WTC11 (cell line): ENCODE measurements around the gene EVI5L. TPM values are rescaled to one million over a fixed set of nuclear protein-coding genes. Genes with fewer than 3 reads are reported as not detected.

Source experiments
- ATAC-seq: fragments of 200-7000 bp; cut with Tn5 transposase; 2 replicates; pipeline ENCODE4 v1.10.0; 2021; ENCODE audit warnings: mild to moderate bottlenecking, moderate library complexity
- CTCF ChIA-PET: fragments of 300-600 bp; sonication (Branson Sonifier 250); formaldehyde crosslinking; loops from one replicate; lab custom pipeline; 2021; ENCODE audit warnings: antibody characterized with exemption; lab: Charles Lee
- POLR2A ChIA-PET: fragments of 350-600 bp; sonication (Branson Sonifier 250); formaldehyde crosslinking; loops from one replicate; lab custom pipeline; 2021; ENCODE audit warnings: antibody characterized with exemption; lab: Charles Lee
- DNase-seq: peaks from one replicate; pipeline ENCODE4 v3.0.0; 2021; ENCODE audit warnings: low spot score
- H3K27ac Mint-ChIP-seq: 2 replicates; pipeline ENCODE4 v1.8.0; 2021; ENCODE audit warnings: mixed read lengths
- H3K27me3 Mint-ChIP-seq: 2 replicates; pipeline ENCODE4 v1.8.0; 2021; ENCODE audit warnings: low read depth, mild to moderate bottlenecking, moderate library complexity, mixed read lengths
- H3K36me3 Mint-ChIP-seq: 2 replicates; pipeline ENCODE4 v1.8.0; 2021; ENCODE audit warnings: mixed read lengths
- H3K4me1 Mint-ChIP-seq: 2 replicates; pipeline ENCODE4 v1.8.0; 2022; ENCODE audit warnings: mixed read lengths
- H3K4me3 Mint-ChIP-seq: 2 replicates; pipeline ENCODE4 v1.8.0; 2021; ENCODE audit warnings: mild to moderate bottlenecking, moderate library complexity, mixed read lengths
- H3K9me3 Mint-ChIP-seq: 2 replicates; pipeline ENCODE4 v1.8.0; 2021; ENCODE audit warnings: mixed read lengths
- ETV6 ChIP-seq: sonication (generic); formaldehyde crosslinking; IDR thresholded peaks from 2 replicates; pipeline ENCODE4 v1.8.1; 2022; ENCODE audit warnings: mild to moderate bottlenecking, missing genetic modification reagents
- FOXP1 ChIP-seq: sonication (generic); formaldehyde crosslinking; IDR thresholded peaks from 2 replicates; pipeline ENCODE4 v1.8.0; 2022; ENCODE audit warnings: missing genetic modification reagents, mild to moderate bottlenecking, moderate library complexity, borderline replicate concordance
- GRHL2 ChIP-seq: fragments of 250-450 bp; sonication (Bioruptor Pico); IDR thresholded peaks from 2 replicates; pipeline ENCODE4 v1.8.0; 2022; ENCODE audit warnings: mild to moderate bottlenecking, moderate library complexity; ENCODE audit not compliant: insufficient replicate concordance, severe bottlenecking
- IRF2 ChIP-seq: sonication (generic); formaldehyde crosslinking; IDR thresholded peaks from 2 replicates; pipeline ENCODE4 v1.8.0; 2022; ENCODE audit warnings: low read depth, missing genetic modification reagents, borderline replicate concordance
- MAX ChIP-seq: sonication (generic); formaldehyde crosslinking; IDR thresholded peaks from 2 replicates; pipeline ENCODE4 v1.8.0; 2022; ENCODE audit warnings: mild to moderate bottlenecking, missing genetic modification reagents
- NFATC4 ChIP-seq: fragments of 250-450 bp; sonication (Bioruptor Pico); IDR thresholded peaks from 2 replicates; pipeline ENCODE4 v1.9.0; 2021; ENCODE audit warnings: mild to moderate bottlenecking
- NFE2L1 ChIP-seq: sonication (generic); formaldehyde crosslinking; IDR thresholded peaks from 2 replicates; pipeline ENCODE4 v1.8.1; 2023; ENCODE audit warnings: missing genetic modification reagents
- NR1H2 ChIP-seq: sonication (generic); formaldehyde crosslinking; IDR thresholded peaks from 2 replicates; pipeline ENCODE4 v1.9.0; 2021; ENCODE audit warnings: mild to moderate bottlenecking, moderate library complexity, missing genetic modification reagents
- NR2C2 ChIP-seq: sonication (generic); formaldehyde crosslinking; IDR thresholded peaks from 2 replicates; pipeline ENCODE4 v1.8.0; 2022; ENCODE audit warnings: mild to moderate bottlenecking, missing genetic modification reagents
- SP1 ChIP-seq: sonication (generic); formaldehyde crosslinking; conservative IDR thresholded peaks from 2 replicates; pipeline ENCODE4 v1.8.1; 2022; ENCODE audit warnings: missing genetic modification reagents
- TCF7 ChIP-seq: sonication (generic); formaldehyde crosslinking; IDR thresholded peaks from 2 replicates; pipeline ENCODE4 v1.8.0; 2022; ENCODE audit warnings: mild to moderate bottlenecking, low read depth, missing genetic modification reagents, moderate library complexity
- ZNF317 ChIP-seq: sonication (generic); formaldehyde crosslinking; IDR thresholded peaks from 2 replicates; pipeline ENCODE4 v1.8.1; 2023; ENCODE audit warnings: low read depth, mild to moderate bottlenecking, moderate library complexity, missing genetic modification reagents, borderline replicate concordance
- ZNF416 ChIP-seq: fragments of 250-450 bp; sonication (Bioruptor Pico); IDR thresholded peaks from 2 replicates; pipeline ENCODE4 v1.9.0; 2021; ENCODE audit warnings: mild to moderate bottlenecking, inconsistent platforms
- total RNA-seq: library from RNA; stranded (reverse); gene quantifications from 3 replicates; pipeline ENCODE4 v1.2.3, GENCODE V29; 2021
- TF ChIP-seq, protein P1 (sequence below): sonication (generic); formaldehyde crosslinking; IDR thresholded peaks from 2 replicates; pipeline ENCODE4 v1.8.1; 2023; ENCODE audit warnings: mild to moderate bottlenecking, missing genetic modification reagents, moderate library complexity
- TF ChIP-seq, protein P2 (sequence below): sonication (generic); formaldehyde crosslinking; IDR thresholded peaks from 2 replicates; pipeline ENCODE4 v1.8.0; 2022; ENCODE audit warnings: mild to moderate bottlenecking, missing genetic modification reagents
- TF ChIP-seq, protein P3 (sequence below): sonication (generic); formaldehyde crosslinking; IDR thresholded peaks from 2 replicates; pipeline ENCODE4 v1.8.1; 2023; ENCODE audit warnings: mild to moderate bottlenecking, moderate library complexity, missing genetic modification reagents
- TF ChIP-seq, protein P4 (sequence below): sonication (generic); formaldehyde crosslinking; IDR thresholded peaks from 2 replicates; pipeline ENCODE4 v1.8.0; 2022; ENCODE audit warnings: missing genetic modification reagents
- TF ChIP-seq, protein P5 (sequence below): fragments of 250-450 bp; sonication (Bioruptor Pico); IDR thresholded peaks from 2 replicates; pipeline ENCODE4 v1.9.0; 2021; ENCODE audit warnings: moderate library complexity, mild to moderate bottlenecking, inconsistent platforms, borderline replicate concordance

EVI5L gene
- total RNA-seq, 1 experiment from 2014 or later = 10.5 TPM

DNA sequence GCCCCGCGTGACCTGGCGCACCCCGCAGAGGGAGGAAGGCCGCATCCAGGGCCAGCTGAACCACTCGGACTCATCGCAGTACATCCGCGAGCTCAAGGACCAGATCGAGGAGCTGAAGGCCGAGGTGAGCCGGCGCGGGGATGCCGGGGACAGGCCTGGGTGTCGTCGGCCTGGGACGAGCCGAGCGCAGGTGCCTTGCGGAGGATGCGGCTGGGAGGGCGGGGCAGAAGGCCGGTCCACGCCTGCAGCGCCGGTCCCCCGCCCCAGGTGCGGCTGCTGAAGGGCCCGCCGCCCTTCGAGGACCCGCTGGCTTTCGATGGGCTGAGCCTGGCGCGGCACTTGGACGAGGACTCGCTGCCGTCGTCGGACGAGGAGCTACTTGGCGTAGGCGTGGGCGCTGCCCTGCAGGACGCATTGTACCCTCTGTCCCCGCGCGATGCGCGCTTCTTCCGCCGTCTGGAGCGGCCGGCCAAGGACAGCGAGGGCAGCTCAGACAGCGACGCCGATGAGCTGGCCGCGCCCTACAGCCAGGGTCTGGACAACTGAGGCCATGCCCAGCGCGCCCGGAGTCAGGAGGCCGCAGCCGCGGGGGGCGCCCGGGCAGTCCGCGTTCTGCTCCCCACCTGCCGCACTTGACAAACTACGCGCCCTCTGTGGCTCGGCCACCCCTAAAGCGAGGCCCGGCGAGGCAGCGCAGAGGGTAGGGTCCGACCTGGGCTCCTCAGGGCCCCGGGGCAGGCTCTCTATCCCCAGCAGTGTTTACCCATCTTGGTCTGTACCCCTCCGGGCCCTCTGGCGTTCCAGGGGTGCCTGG lies 33.3 kb downstream of the EVI5L start (continued):
- TF ChIP-seq ZNF416 (CRISPR knock-in tag) (no peak), MAX (CRISPR knock-in tag) (peak; percentile 84), SP1 (CRISPR knock-in tag) (no peak; the same call in 1 of the 2 replicates), ETV6 (CRISPR knock-in tag) (peak; percentile 35; the same call in 1 of the 2 replicates), NR1H2 (no peak), FOXP1 (no peak; the same call in 1 of the 2 replicates)
- TF ChIP-seq, protein P1, sequence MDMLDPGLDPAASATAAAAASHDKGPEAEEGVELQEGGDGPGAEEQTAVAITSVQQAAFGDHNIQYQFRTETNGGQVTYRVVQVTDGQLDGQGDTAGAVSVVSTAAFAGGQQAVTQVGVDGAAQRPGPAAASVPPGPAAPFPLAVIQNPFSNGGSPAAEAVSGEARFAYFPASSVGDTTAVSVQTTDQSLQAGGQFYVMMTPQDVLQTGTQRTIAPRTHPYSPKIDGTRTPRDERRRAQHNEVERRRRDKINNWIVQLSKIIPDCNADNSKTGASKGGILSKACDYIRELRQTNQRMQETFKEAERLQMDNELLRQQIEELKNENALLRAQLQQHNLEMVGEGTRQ (CRISPR knock-in tag) = peak; percentile 58; the same call in 1 of the 2 replicates
- TF ChIP-seq, protein P2, sequence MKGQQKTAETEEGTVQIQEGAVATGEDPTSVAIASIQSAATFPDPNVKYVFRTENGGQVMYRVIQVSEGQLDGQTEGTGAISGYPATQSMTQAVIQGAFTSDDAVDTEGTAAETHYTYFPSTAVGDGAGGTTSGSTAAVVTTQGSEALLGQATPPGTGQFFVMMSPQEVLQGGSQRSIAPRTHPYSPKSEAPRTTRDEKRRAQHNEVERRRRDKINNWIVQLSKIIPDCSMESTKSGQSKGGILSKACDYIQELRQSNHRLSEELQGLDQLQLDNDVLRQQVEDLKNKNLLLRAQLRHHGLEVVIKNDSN (CRISPR knock-in tag) = no peak
- TF ChIP-seq, protein P3, sequence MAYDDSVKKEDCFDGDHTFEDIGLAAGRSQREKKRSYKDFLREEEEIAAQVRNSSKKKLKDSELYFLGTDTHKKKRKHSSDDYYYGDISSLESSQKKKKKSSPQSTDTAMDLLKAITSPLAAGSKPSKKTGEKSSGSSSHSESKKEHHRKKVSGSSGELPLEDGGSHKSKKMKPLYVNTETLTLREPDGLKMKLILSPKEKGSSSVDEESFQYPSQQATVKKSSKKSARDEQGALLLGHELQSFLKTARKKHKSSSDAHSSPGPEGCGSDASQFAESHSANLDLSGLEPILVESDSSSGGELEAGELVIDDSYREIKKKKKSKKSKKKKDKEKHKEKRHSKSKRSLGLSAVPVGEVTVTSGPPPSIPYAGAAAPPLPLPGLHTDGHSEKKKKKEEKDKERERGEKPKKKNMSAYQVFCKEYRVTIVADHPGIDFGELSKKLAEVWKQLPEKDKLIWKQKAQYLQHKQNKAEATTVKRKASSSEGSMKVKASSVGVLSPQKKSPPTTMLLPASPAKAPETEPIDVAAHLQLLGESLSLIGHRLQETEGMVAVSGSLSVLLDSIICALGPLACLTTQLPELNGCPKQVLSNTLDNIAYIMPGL (CRISPR knock-in tag) = peak; percentile 29; the same call in 1 of the 2 replicates

DNA sequence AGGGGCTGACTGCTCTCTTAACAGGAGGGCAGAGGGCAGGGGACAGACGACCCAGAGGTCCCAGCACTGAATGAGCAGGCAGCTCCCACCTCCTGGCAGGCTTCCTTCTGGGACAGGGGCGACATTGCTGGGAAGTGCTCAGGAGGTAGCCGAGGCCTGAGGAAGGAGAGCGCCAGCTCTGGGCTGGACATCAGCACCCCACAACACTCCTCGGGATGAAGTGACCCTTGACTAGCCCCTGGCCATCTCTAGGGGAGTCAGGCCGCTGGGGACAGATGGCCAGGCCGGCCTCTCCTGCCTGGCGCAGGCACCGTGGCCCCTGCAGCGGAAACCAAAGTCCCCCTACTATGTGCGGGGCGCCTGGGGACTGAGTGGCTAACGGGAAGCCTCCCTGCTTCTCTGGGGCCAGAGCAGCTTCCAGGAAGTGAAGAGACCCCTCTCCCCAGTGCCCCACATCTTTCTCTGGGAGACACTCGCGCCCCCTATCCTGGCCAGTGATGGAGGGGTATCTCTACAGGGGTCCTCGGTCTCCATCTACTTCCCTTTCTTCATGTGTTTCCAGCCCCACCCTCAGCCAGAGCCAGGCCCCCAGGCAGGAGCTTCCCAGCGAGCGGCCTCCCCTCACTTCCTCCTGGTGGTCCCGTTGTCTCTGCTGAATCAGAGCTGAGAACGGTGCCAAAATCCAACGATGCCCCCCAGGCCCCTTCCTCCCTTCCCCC lies 34.1 kb downstream of the EVI5L start:
- Mint-ChIP-seq H3K36me3 (no peaks in the 10 kb centered on the region), H3K9me3 (no peaks in the 10 kb centered on the region), H3K4me3 (no peak overlapping the region), H3K27ac (no peak overlapping the region), H3K27me3 (peaks cover 87% of the 10 kb centered on the region)
- ChIA-PET CTCF (interaction anchor here (0.6 to 4.5 kb wide), 11 partner anchors 12 to 465 kb away, joined by 3 to 45 read pairs (median 11); partner anchors contain the start of genes PRR36 and TIMM44), POLR2A (no interaction called here)
- DNase-seq = no peak
- ATAC-seq = no peak
- TF ChIP-seq TCF7 (no peak), ZNF416 (CRISPR knock-in tag) (no peak), IRF2 (CRISPR knock-in tag) (no peak), NR2C2 (CRISPR knock-in tag) (no peak), ZNF317 (CRISPR knock-in tag) (no peak), NFE2L1 (CRISPR knock-in tag) (no peak), NFATC4 (no peak), GRHL2 (no peak)
- TF ChIP-seq, protein P4, sequence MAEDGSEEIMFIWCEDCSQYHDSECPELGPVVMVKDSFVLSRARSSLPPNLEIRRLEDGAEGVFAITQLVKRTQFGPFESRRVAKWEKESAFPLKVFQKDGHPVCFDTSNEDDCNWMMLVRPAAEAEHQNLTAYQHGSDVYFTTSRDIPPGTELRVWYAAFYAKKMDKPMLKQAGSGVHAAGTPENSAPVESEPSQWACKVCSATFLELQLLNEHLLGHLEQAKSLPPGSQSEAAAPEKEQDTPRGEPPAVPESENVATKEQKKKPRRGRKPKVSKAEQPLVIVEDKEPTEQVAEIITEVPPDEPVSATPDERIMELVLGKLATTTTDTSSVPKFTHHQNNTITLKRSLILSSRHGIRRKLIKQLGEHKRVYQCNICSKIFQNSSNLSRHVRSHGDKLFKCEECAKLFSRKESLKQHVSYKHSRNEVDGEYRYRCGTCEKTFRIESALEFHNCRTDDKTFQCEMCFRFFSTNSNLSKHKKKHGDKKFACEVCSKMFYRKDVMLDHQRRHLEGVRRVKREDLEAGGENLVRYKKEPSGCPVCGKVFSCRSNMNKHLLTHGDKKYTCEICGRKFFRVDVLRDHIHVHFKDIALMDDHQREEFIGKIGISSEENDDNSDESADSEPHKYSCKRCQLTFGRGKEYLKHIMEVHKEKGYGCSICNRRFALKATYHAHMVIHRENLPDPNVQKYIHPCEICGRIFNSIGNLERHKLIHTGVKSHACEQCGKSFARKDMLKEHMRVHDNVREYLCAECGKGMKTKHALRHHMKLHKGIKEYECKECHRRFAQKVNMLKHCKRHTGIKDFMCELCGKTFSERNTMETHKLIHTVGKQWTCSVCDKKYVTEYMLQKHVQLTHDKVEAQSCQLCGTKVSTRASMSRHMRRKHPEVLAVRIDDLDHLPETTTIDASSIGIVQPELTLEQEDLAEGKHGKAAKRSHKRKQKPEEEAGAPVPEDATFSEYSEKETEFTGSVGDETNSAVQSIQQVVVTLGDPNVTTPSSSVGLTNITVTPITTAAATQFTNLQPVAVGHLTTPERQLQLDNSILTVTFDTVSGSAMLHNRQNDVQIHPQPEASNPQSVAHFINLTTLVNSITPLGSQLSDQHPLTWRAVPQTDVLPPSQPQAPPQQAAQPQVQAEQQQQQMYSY (CRISPR knock-in tag) = no peak
- TF ChIP-seq, protein P2 (CRISPR knock-in tag) = no peak
- TF ChIP-seq, protein P5, sequence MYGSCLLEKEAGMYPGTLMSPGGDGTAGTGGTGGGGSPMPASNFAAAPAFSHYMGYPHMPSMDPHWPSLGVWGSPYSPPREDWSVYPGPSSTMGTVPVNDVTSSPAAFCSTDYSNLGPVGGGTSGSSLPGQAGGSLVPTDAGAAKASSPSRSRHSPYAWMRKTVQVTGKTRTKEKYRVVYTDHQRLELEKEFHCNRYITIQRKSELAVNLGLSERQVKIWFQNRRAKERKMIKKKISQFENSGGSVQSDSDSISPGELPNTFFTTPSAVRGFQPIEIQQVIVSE (CRISPR knock-in tag) = no peak
- TF ChIP-seq, all 79 proteins: peak for 0
- peaks cover 18% of the 10 kb centered on the region for H3K4me1 Mint-ChIP-seq
